Activated T-cell treated with anti-CD3 and anti-CD28 coated beads for 4 hours (primary cell): ENCODE results near the gene RNF187.

Experiments used
- DNase-seq: peaks from one replicate; pipeline ENCODE4 v3.0.0-alpha.2; 2020

Gene RNF187

DNA sequence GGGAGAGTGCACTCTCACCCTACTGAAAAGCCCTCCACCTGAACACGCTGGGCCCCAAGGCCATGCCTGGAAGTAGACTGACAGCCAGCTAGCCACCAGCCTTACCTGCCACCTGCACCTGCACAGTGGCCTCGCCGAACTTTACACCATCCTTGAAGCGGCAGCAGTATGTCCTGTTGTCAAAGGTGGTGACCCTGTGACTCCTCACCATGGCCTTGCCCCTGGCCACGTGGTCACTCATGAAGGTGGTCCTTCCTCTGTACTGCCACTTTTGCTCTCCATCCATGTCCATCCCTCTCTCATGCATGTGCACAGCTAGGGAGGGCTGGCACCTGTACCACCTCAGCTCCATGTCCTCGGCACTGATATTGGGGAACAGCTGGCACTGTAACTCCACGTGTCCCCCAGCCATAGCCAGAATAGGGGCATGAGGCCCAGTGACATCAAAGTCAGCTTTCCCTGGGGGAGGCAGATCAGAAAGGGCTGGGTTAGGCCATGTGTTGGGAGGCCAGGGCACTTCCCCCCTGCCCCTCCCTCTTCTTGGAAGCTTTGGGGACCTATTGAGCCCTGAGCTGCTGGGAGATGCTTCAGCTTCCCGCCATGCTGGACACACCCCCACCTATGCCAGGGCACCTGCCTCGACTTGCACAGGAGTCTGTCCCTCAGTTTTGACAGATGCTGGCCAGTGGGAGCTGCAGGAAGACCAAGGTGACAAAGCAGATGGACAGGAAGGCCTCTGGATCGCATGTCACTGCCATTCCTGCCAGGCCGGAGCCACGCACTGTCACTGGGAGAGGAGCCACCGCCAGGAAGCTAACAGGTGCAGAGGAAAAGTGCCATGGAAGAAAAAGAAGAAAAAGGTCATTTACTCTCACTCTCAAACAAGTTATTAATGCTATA is 24.6 kb downstream of the RNF187 start:
- no peak for DNase-seq

- no peak for DNase-seq
These were observed 25.6 kb downstream of the RNF187 start for GRCh38 chr1:228512781-228513198.

- DNase-seq: no peak
These were observed 26.2 kb downstream of the RNF187 start for GRCh38 chr1:228513236-228513900.

GRCh38 chr1:228514421-228514820 is 27.2 kb downstream of the RNF187 start:
- no peak for DNase-seq

DNA sequence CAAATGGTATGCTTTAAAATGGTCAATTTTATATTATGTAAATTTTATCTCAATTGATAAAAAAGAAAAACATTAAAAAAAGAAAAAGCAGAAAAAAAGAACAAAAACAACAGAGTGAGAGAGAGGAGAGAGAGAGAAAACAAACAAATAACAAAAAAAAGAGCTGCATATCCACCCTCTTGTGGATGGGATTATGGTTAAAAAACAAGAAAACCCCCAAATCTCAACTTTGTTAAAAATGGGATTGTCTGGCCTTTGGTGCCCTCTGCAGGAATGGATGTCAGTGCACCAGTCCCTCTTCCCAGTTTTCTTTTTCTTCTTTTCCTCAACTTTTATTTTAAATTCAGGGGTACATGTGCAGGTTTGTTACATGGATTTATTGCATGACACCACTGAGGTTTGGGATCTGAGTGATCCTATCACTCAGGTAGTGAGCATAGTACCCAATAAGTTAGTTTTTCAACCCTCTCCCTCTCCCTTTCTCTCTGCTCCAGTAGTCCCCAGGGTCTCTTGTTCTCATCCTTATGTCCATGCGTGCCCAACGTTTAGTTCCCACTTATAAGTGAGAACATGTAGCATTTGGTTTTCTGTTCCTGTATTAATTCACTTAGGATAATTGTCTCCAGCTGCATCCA is 28.1 kb downstream of the RNF187 start:
- peak; percentile 14 for DNase-seq

- no peak for DNase-seq
These were observed 30.5 kb downstream of the RNF187 start for GRCh38 chr1:228517655-228518054.

- no peak for DNase-seq
These were observed 40.4 kb downstream of the RNF187 start for GRCh38 chr1:228527596-228527995.

DNA sequence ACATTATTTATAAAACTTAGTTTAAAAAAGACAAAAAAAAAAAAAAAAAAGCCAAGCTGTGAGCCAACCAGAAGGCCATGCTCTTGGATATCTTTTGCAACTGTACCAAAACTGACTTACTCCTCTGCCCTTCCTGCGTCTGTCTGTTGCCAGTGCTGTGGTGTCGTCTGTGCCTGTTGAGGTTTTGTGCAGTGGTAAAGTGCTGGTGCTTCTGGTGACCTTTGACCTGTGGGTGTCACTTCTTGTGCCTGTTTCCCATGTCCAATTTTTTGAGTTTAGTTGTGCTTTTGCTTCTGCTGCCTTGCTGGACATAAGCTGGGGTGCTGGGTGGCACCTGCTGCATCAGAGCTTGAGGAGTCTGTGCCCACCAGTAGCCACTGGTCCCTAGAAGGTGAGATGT is 41.4 kb downstream of the RNF187 start:
- no peak for DNase-seq

DNA sequence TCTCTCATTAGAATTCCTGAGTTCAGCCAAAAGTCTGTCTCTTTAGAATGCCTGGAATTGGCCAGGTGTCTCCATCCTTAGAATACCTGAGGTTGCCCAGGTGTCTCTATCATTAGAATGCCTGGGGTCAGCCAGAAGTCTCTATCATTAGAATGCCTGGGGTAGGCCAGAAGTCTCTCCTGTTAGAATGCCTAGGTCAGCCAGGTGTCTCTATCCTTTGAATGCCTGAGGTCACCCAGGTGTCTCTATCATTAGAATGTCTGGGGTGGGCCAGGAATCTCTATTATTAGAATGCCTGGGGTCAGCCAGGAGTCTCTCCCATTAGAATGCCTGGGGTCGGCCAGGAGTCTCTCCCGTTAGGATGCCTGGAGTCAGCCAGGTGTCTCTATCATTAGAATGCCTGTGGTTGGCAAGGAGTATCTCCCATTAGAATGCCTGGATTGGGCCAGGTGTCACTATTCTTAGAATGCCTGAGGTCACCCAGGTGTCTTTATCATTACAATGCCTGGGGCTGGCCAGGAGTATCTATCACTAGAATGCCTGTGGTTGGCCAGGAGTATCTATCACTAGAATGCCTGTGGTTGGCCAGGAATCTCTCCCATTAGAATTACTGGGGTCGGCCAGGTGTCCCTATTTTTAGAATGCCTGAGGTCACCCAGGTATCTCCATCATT is 43.0 kb downstream of the RNF187 start:
- DNase-seq: no peak

- no peak for DNase-seq
These were observed 44.0 kb downstream of the RNF187 start for GRCh38 chr1:228530951-228531731.

- no peak for DNase-seq
These were observed 51.6 kb downstream of the RNF187 start for GRCh38 chr1:228538831-228539230.

GRCh38 chr1:228540161-228540917 is 53.2 kb downstream of the RNF187 start:
- DNase-seq: no peak

DNA sequence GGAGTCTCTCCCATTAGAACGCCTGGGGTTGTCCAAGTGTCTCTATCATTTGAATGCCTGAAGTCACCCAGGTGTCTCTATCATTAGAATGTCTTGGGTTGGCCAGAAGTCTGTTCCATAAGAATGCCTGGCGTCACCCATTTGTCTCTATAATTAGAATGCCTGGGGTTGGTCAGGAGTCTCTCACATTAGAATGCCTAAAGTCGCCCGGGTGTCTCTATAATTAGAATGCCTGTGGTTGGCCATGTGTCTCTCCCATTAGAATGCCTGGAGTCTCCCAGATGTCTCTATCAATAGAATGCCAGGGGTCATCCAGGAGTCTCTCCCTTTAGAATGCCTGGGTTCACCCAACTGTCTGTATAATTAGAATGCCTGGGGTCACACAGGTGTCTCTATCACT is 54.5 kb downstream of the RNF187 start:
- no peak for DNase-seq

DNA sequence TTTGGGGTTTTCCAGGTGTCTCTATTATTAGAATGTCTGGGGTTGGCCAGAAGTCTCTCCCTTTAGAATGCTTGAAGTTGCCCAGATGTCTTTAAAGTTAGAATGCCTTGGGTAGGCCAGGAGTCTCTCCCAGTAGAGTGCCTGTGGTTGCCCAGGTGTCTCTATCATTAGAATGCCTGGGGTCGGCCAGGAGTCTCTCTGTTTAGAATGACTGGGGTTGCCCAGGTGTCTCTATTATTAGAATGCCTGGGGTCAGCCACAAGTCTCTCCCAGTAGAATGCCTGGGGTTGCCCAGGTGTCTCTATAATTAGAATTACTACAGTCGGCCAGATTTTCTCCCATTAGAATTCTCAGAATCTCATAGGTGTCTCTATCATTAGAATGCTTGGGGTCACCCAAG is 55.2 kb downstream of the RNF187 start:
- no peak for DNase-seq

DNA sequence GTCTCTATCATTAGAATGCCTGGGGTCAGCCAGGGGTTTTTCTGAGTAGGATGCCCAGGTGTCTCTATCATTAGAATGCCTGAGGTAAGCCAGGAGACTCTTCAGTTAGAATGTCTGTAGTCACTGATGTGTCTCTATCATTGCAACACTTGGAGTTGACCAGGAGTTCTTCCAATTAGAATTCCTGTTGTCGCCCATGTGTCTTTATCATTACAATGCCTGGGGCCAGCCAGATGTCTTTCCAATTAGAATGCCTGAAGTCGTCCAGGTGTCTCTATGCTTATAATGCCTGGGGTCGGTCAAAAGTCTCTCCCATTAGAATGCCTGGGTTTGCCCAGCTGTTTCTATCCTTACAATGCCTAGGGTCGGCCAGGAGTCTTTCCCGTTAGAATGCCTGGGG is 55.8 kb downstream of the RNF187 start:
- DNase-seq: no peak

GRCh38 chr1:228543396-228543795 is 56.2 kb downstream of the RNF187 start:
- DNase-seq: no peak

DNA sequence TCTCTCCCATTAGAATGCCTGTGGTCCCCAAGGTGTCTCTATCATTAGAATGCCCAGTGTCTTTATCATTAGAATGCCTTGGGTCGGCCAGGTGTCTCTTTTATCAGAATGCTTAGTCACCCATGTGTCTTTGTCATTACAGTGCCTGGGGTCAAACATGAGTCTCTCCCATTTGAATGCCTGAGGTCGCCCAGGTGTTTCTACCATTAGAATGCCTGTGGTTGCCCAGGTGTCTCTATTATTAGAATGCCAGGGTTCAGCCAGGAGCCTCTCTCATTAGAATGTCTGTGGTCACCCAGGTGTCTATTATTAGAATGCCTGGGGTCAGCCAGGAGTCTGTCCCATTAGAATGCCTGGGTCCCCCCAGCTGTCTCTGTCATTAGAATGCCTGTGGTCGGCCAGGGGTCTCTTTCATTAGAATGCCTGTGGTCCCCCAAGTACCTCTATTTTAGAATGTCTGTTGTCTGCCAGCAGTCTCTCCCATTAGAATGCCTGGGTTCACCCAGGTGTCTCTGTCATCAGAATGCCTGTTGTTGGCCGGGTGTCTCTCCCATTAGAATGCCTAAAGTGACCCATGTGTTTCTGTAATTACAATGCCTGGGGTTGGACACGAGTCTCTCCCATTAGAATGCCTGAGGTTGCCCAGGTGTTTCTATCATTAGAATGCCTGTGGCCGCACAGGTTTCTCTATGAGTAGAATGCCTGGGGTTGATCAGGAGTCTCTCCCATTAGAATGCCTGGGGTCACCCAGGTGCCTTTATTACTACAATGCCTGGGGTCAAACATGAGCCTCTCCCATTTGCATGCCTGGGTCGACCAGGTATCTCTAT is 57.1 kb downstream of the RNF187 start:
- DNase-seq: no peak

DNA sequence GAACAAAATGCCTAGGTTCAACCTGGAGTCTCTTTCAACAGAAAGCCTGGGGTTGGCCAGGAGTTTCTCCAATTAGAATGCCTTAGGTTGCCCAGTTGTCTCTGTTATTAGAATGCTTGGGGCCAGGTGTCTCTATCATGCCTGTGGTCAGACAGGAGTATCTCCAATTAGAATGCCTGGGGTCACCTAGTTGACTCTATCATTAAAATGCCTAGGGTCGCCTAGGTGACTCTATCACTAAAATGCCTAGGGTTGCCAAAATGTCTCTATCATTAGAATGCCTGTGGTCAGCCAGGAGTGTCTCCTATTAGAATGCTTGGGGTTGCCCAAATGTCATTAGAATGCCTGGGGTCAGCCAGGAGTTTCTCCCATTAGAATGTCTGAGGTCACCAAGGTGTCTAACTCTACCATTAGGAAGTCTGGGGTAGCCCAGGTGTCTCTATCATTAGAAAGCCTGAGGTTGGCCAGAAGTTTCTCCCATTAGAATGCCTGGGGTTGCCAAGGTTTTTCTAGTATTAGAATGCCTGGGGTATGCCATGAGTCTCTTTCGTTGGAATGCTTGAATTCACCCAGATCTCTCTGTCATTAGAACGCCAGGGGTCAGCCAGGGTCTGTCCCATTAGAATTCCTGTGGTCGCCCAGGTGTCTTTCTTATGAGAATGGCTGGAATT is 57.9 kb downstream of the RNF187 start:
- no peak for DNase-seq
